A549 (cell line): ENCODE data around the gene GLIS1. TPM values are rescaled to one million over a fixed set of nuclear protein-coding genes. Genes with fewer than 3 reads are reported as not detected.

Experiments used
- ATAC-seq, 2 experiments: fragments of 200-7000 bp in 1 of 2; fragments of >200 bp in 1 of 2; cut with Nextera tagmentation in 1 of 2; cut with Tn5 transposase in 1 of 2; 3 replicates each; pipeline versions ENCODE4 v1.8.0 to v1.9.1; 2018 to 2020; ENCODE audit warnings: mild to moderate bottlenecking in 1 of 2, moderate library complexity in 1 of 2
- CTCF ChIA-PET: fragments of 300-600 bp; sonication (Branson Sonifier 250); formaldehyde crosslinking; extraction: SDS; loops from one replicate; lab custom pipeline; 2021; ENCODE audit warnings: antibody characterized with exemption, inconsistent platforms; lab: Yijun Ruan, JAX
- POLR2A ChIA-PET: fragments of 350-600 bp; formaldehyde crosslinking; extraction: SDS; loops from one replicate; lab custom pipeline; 2021; ENCODE audit warnings: antibody characterized with exemption, inconsistent platforms; lab: Yijun Ruan, JAX
- DNase-seq, 2 experiments: peaks; one replicate each; pipeline versions ENCODE4 v3.0.0 to v3.0.0-alpha.2; 2011 to 2016; ENCODE audit warnings: low read depth in 1 of 2, low spot score in 1 of 2
- FAIRE-seq: peaks from 2 replicates; lab custom pipeline; 2011; peaks lifted over from hg19 to GRCh38; lab: Jason Lieb, UNC
- H3K27ac ChIP-seq, 2 experiments: fragments of >200 bp; sonication (Bioruptor Twin); formaldehyde crosslinking; 3 replicates each; pipeline ENCODE4 v1.5.1; 2016 to 2017
- H3K4me1 ChIP-seq: fragments of >200 bp; sonication (Bioruptor Twin); formaldehyde crosslinking; 3 replicates; pipeline ENCODE4 v1.6.1; 2016
- H3K4me2 ChIP-seq: fragments of >200 bp; sonication (Bioruptor Twin); formaldehyde crosslinking; 3 replicates; pipeline ENCODE4 v1.6.1; 2016
- H3K4me3 ChIP-seq: fragments of >200 bp; sonication (Bioruptor Twin); formaldehyde crosslinking; 3 replicates; pipeline ENCODE4 v1.5.1; 2016
- H3K9me3 ChIP-seq: fragments of >200 bp; sonication (Bioruptor Twin); formaldehyde crosslinking; 3 replicates; pipeline ENCODE4 v1.6.1; 2016
- ATOH8 ChIP-seq: fragments of 250-450 bp; sonication (Bioruptor Pico); IDR thresholded peaks from 2 replicates; pipeline ENCODE4 v1.5.0; 2020; ENCODE audit warnings: low read depth, mild to moderate bottlenecking, moderate library complexity
- CEBPB ChIP-seq, 2 experiments: fragments of >200 bp in 1 of 2; sonication (Bioruptor Twin) in 1 of 2; formaldehyde crosslinking in 1 of 2; IDR thresholded peaks; 2 replicates each; pipeline ENCODE4 v1.6.1; 2012 to 2016
- CHD4 ChIP-seq: fragments of 200-600 bp; sonication (generic); IDR thresholded peaks from 2 replicates; pipeline ENCODE4 v1.6.1; 2016; ENCODE audit warnings: antibody characterized with exemption, mild to moderate bottlenecking, borderline replicate concordance
- EHF ChIP-seq: fragments of 250-450 bp; sonication (Bioruptor Pico); IDR thresholded peaks from 2 replicates; pipeline ENCODE4 v1.5.0; 2020; ENCODE audit warnings: mild to moderate bottlenecking
- FOSB ChIP-seq: fragments of 250-450 bp; sonication (Bioruptor Pico); IDR thresholded peaks from 2 replicates; pipeline ENCODE4 v1.5.0; 2020; ENCODE audit warnings: mild to moderate bottlenecking, moderate library complexity
- GATA3 ChIP-seq: IDR thresholded peaks from 2 replicates; pipeline ENCODE4 v1.6.1; 2012; ENCODE audit warnings: borderline replicate concordance
- HMGXB4 ChIP-seq: fragments of 250-450 bp; sonication (Bioruptor Pico); IDR thresholded peaks from 2 replicates; pipeline ENCODE4 v1.5.0; 2021; ENCODE audit warnings: mild to moderate bottlenecking, moderate library complexity, borderline replicate concordance
- KDM1A ChIP-seq: fragments of 200-600 bp; sonication (generic); IDR thresholded peaks from 2 replicates; pipeline ENCODE4 v1.6.1; 2016; ENCODE audit warnings: low read depth, mild to moderate bottlenecking
- MAZ ChIP-seq: fragments of 150-350 bp; IDR thresholded peaks from 2 replicates; pipeline ENCODE4 v1.6.1; 2014; ENCODE audit warnings: antibody characterized with exemption, low read depth, low read length, borderline replicate concordance
- MYC ChIP-seq: IDR thresholded peaks from 2 replicates; pipeline ENCODE4 v1.6.1; 2012; ENCODE audit warnings: mild to moderate bottlenecking, inconsistent platforms, low read length, improper control_type of control experiment, borderline replicate concordance
- NPAS2 ChIP-seq: fragments of 250-450 bp; sonication (Bioruptor Pico); IDR thresholded peaks from 2 replicates; pipeline ENCODE4 v1.8.0; 2022; ENCODE audit warnings: mild to moderate bottlenecking, moderate library complexity, borderline replicate concordance
- NR3C1 ChIP-seq: fragments of >200 bp; sonication (Bioruptor Twin); formaldehyde crosslinking; IDR thresholded peaks from 3 replicates; pipeline ENCODE4 v1.6.1; 2017
- PBX3 ChIP-seq: IDR thresholded peaks from 2 replicates; pipeline ENCODE4 v1.6.1; 2012
- RAD21 ChIP-seq, 2 experiments: fragments of >200 bp in 1 of 2; sonication (Bioruptor Twin) in 1 of 2; formaldehyde crosslinking in 1 of 2; IDR thresholded peaks in 1 of 2; conservative IDR thresholded peaks in 1 of 2; 2 replicates in 1 of 2; 3 replicates in 1 of 2; pipeline ENCODE4 v1.6.1; 2012 to 2018; ENCODE audit warnings: inconsistent platforms in 1 of 2
- REST ChIP-seq: fragments of 200-600 bp; sonication (generic); IDR thresholded peaks from 2 replicates; pipeline ENCODE4 v1.6.1; 2016; ENCODE audit warnings: antibody characterized with exemption, mild to moderate bottlenecking, moderate library complexity
- RNF2 ChIP-seq: fragments of 200-600 bp; sonication (generic); IDR thresholded peaks from 2 replicates; pipeline ENCODE4 v1.6.1; 2016; ENCODE audit warnings: low read depth, mild to moderate bottlenecking, antibody characterized with exemption, moderate library complexity, borderline replicate concordance
- SREBF2 ChIP-seq: fragments of 450-650 bp; IDR thresholded peaks from 2 replicates; pipeline ENCODE4 v1.6.1; 2014; ENCODE audit warnings: mild to moderate bottlenecking, moderate library complexity
- TP53 ChIP-seq: fragments of 250-450 bp; sonication (Bioruptor Pico); IDR thresholded peaks from 2 replicates; pipeline ENCODE4 v1.5.0; 2021; ENCODE audit warnings: mild to moderate bottlenecking, moderate library complexity
- WGBS: methylation state at CpG from one replicate; pipeline ENCODE4 v1.1.6; 2017; ENCODE audit errors: missing lambda C conversion rate; 5-methylcytosine and 5-hydroxymethylcytosine counted together
- polyA plus RNA-seq, 4 experiments: library from polyadenylated mRNA; depleted of rRNA in 3 of 4; stranded (reverse); fragments of >200 nt; fragmentation: RNase III in 1 of 4; extraction: RNeasy Plus Mini Kit Qiagen cat#74134 plus additional on column Dnase treatment in 1 of 4; gene quantifications; 2 replicates in 3 of 4; 3 replicates in 1 of 4; pipeline ENCODE4 v1.2.3, GENCODE V29; 2011 to 2017
- TF ChIP-seq, protein P1 (sequence below): fragments of 450-650 bp; IDR thresholded peaks from 2 replicates; pipeline ENCODE4 v1.6.1; 2014; ENCODE audit warnings: antibody characterized with exemption

GLIS1 gene
- polyA plus RNA-seq, 2 of the 4 experiments (the other 2 are of a cell fraction), result 0.04 TPM; not detected in 1

GRCh38 chr1:53606651-53607051 is 132.3 kb downstream of the GLIS1 start:
- no peak overlapping the region for H3K4me2 ChIP-seq
- CTCF ChIA-PET, result interaction anchor here (0.8 kb wide), 1 partner anchor 12 kb away, joined by 3 read pairs; no protein-coding TSS in a partner anchor
- DNase-seq, result no peak
- POLR2A ChIA-PET, result no interaction called here
- 0 out of 3 replicates have a peak, but pooled peaks cover 6% of the 10 kb centered on the region for H3K9me3 ChIP-seq
- 61% methylated on average over 10 of the region's 19 CpGs for WGBS
- no peak for TF ChIP-seq KDM1A
- no peak for TF ChIP-seq TP53 (CRISPR knock-in tag)
- TF ChIP-seq RAD21 (conservative IDR thresholded peaks at IDR 0.05 in 1 of 2, IDR thresholded peaks at IDR 0.05 in 1 of 2), result no peak
- TF ChIP-seq NR3C1, result no peak
- TF ChIP-seq CEBPB (IDR thresholded peaks at IDR 0.05), result no peak
- TF ChIP-seq PBX3, result no peak
- TF ChIP-seq, all 56 proteins: peak for 0
- H3K4me1 ChIP-seq, result no peaks in the 10 kb centered on the region
- no peak overlapping the region for H3K4me3 ChIP-seq
- H3K27ac ChIP-seq, result no peak overlapping the region
- FAIRE-seq, result no peak
- no peak for ATAC-seq

- Histone ChIP-seq H3K4me1 (no peaks in the 10 kb centered on the region), H3K9me3 (0 out of 3 replicates have a peak, but pooled peaks cover 6% of the 10 kb centered on the region), H3K4me3 (no peak overlapping the region), H3K4me2 (no peak overlapping the region), H3K27ac (no peak overlapping the region)
- FAIRE-seq (no peak), DNase-seq (no peak), ATAC-seq (no peak)
- 63% methylated on average over 5 of the region's 8 CpGs for WGBS
- TF ChIP-seq ATOH8 (CRISPR knock-in tag) (no peak), TP53 (CRISPR knock-in tag) (no peak), REST (no peak), MYC (no peak), NPAS2 (CRISPR knock-in tag) (no peak), CHD4 (no peak), GATA3 (no peak), FOSB (CRISPR knock-in tag) (no peak), HMGXB4 (CRISPR knock-in tag) (no peak), SREBF2 (no peak), MAZ (no peak), EHF (no peak), RNF2 (no peak)
- TF ChIP-seq, protein P1, sequence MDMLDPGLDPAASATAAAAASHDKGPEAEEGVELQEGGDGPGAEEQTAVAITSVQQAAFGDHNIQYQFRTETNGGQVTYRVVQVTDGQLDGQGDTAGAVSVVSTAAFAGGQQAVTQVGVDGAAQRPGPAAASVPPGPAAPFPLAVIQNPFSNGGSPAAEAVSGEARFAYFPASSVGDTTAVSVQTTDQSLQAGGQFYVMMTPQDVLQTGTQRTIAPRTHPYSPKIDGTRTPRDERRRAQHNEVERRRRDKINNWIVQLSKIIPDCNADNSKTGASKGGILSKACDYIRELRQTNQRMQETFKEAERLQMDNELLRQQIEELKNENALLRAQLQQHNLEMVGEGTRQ, result no peak
- POLR2A ChIA-PET, result no interaction called here
- CTCF ChIA-PET, result no interaction called here
Observed at GRCh38 chr1:53606197-53606596, 132.8 kb downstream of the GLIS1 start.
